ENCODE measurements around the gene PLIN1. TPM values are rescaled to one million over a fixed set of nuclear protein-coding genes. Genes with fewer than 3 reads are reported as not detected.
A peak's percentile ranks its signal among the peaks of the same experiment; 100 is the strongest.

PLIN1 gene
- total and polyA plus RNA-seq, 2 of the 4 experiments (the other 2 are of a cell fraction), result under 0.01 to 0.07 TPM

DNA sequence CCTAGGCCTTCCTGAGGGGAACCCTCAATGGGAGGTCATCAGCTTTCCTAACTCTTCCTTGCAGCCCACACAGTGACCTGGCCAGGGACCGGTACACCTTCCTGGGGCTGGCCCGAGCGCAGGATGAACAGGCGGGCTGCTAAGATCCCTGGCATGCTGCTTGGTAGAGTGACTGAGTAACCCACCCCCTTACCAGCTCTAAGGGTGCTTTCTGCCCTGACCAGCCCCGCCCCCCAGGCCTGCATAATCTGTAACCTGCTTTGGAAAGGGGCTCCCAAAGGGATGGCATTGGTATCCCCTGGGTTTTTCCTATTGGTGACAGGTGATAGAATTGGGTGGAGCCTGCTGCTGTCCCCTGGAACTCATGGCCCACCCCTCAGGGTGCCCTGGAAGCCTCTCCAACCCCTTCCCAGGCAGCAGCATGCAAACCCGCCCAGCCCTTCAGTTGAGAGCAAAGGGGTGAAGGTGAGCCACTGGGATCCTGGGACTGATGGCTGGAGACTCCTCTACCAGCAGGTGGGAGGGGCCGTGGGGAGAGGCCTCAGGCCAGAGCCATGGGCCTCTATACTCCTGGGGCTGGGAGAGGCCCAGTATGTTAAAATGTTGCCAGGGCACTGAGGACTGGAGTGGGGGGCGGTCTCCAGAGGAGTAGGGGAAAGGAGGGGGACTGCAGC is 12.8 kb downstream of the PLIN1 start:
- Histone ChIP-seq H3K36me3 (ENCODE audit: control insufficient read depth, insufficient read depth, low read length) (no peaks in the 10 kb centered on the region), H3K9ac (ENCODE audit: low read depth, low read length) (no peak overlapping the region), H3K4me3 (ENCODE audit: insufficient read depth, low read depth, low read length) (no peak overlapping the region), H2BK120ac (ENCODE audit: low read depth, low read length) (peak overlapping the region; percentile 25), H4K20me1 (ENCODE audit: insufficient read depth, low read length) (no peaks in the 10 kb centered on the region), H3K14ac (replicated peaks; ENCODE audit: low read depth, low read length) (peak overlapping the region; percentile 7; the same call in 1 of the 2 replicates), H3K79me1 (ENCODE audit: low read depth in 1 of 2, low read length in 2 of 2) (peaks cover 0 to 9% of the 10 kb centered on the region in 2 experiments; a peak in 2 of 4 replicates), H3K9me1 (ENCODE audit: insufficient read depth, low read length) (peaks cover 15% of the 10 kb centered on the region), H3K4ac (ENCODE audit: low read depth, low read length) (peak overlapping the region; percentile 64), H4K91ac (ENCODE audit: insufficient read depth, low read depth, low read length) (peak overlapping the region; percentile 74), H4K8ac (ENCODE audit: low read depth in 2 of 2, low read length in 2 of 2) (peak overlapping the region; percentile 21 to 79), H2AFZ (replicated peaks; ENCODE audit: low read length, poor library complexity) (peak overlapping the region; percentile 95), H3K4me2 (ENCODE audit: low read depth, low read length) (no peak overlapping the region; the same call in 1 of the 2 replicates), H3K9me3 (ENCODE audit: control insufficient read depth, insufficient read depth, low read length) (no peaks in the 10 kb centered on the region), H4K5ac (ENCODE audit: low read depth, low read length) (peak overlapping the region; percentile 90), H2BK15ac (ENCODE audit: low read depth, low read length) (no peak overlapping the region; the same call in 2 of the 3 replicates), H2AK9ac (replicated peaks; ENCODE audit: low read depth, low read length, poor library complexity) (peak overlapping the region; percentile 48), H3K23ac (ENCODE audit: low read depth, low read length) (peak overlapping the region; percentile 12; the same call in 1 of the 2 replicates), H2BK20ac (ENCODE audit: low read depth, low read length) (no peak overlapping the region), H3K4me1 (ENCODE audit: control insufficient read depth, insufficient read depth, low read length) (peaks cover 14% of the 10 kb centered on the region), H2BK5ac (ENCODE audit: low read depth, low read length, poor library complexity, severe bottlenecking) (no peak overlapping the region), H3K56ac (ENCODE audit: extremely low read depth, insufficient read depth, low read length) (no peak overlapping the region), H3K27ac (ENCODE audit: insufficient read depth, low read length) (no peak overlapping the region), H3K27me3 (ENCODE audit: control insufficient read depth, insufficient read depth, low read length) (no peaks in the 10 kb centered on the region), H2AK5ac (ENCODE audit: low read depth, low read length) (peak overlapping the region; percentile 61; the same call in 1 of the 2 replicates), H3K18ac (ENCODE audit: low read depth, low read length) (no peak overlapping the region)
- WGBS, 2 experiments (ENCODE audit: extremely low coverage in 2 of 2, insufficient read length in 1 of 2), result no CpG with 5 or more reads among the region's 8 CpGs
- intact Hi-C loops (cut with micrococcal nuclease), result no loop called here
- ChIA-PET POLR2A (ENCODE audit: unreplicated experiment) (interaction anchor here (0.6 kb wide), 1 partner anchor 12 kb away, joined by 3 read pairs; no protein-coding TSS in a partner anchor), CTCF (interaction anchor here (0.6 to 1.4 kb wide), 2 partner anchors 9 to 223 kb away, joined by 3 read pairs; no protein-coding TSS in a partner anchor)
- dilution Hi-C loops (cut with HindIII; ENCODE audit: low sequenced_read_pairs, unreplicated experiment), result no loop called here
- DNase-seq, result no peak
- no peak for ATAC-seq (ENCODE audit: low read depth)
- BruUV-seq (replicated peaks), result no TSS peak
- in situ Hi-C loops (cut with MboI; ENCODE audit: low sequenced_read_pairs), result no loop called here
- TF ChIP-seq CHD1 (IDR thresholded peaks at IDR 0.05; ENCODE audit: low read depth, low read length), result no peak
- TF ChIP-seq CEBPB (IDR thresholded peaks at IDR 0.05; ENCODE audit: low read depth, low read length), result no peak
- no peak for TF ChIP-seq MAZ (IDR thresholded peaks at IDR 0.05; ENCODE audit: borderline replicate concordance, low read depth, low read length)
- TF ChIP-seq RAD21 (IDR thresholded peaks at IDR 0.05; ENCODE audit: low read length), result no peak
- TF ChIP-seq, protein P1, sequence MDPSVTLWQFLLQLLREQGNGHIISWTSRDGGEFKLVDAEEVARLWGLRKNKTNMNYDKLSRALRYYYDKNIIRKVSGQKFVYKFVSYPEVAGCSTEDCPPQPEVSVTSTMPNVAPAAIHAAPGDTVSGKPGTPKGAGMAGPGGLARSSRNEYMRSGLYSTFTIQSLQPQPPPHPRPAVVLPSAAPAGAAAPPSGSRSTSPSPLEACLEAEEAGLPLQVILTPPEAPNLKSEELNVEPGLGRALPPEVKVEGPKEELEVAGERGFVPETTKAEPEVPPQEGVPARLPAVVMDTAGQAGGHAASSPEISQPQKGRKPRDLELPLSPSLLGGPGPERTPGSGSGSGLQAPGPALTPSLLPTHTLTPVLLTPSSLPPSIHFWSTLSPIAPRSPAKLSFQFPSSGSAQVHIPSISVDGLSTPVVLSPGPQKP (IDR thresholded peaks at IDR 0.05; ENCODE audit: borderline replicate concordance, low read depth, low read length), result no peak
- no peak for TF ChIP-seq BHLHE40 (IDR thresholded peaks at IDR 0.05; ENCODE audit: low read depth, low read length)
- no peak for TF ChIP-seq MAFK (IDR thresholded peaks at IDR 0.05; ENCODE audit: low read depth, low read length)
- no peak for TF ChIP-seq NFE2L2 (IDR thresholded peaks at IDR 0.05; ENCODE audit: low read depth, low read length)
- TF ChIP-seq, protein P2, sequence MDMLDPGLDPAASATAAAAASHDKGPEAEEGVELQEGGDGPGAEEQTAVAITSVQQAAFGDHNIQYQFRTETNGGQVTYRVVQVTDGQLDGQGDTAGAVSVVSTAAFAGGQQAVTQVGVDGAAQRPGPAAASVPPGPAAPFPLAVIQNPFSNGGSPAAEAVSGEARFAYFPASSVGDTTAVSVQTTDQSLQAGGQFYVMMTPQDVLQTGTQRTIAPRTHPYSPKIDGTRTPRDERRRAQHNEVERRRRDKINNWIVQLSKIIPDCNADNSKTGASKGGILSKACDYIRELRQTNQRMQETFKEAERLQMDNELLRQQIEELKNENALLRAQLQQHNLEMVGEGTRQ (IDR thresholded peaks at IDR 0.05; ENCODE audit: low read depth, low read length), result no peak
- no peak for TF ChIP-seq RFX5 (IDR thresholded peaks at IDR 0.05; ENCODE audit: low read depth, low read length)
- no peak for TF ChIP-seq POLR2A (IDR thresholded peaks at IDR 0.05; ENCODE audit: low read depth, low read length)
- no peak for TF ChIP-seq MXI1 (IDR thresholded peaks at IDR 0.05; ENCODE audit: borderline replicate concordance, low read depth, low read length)
- TF ChIP-seq FOS (IDR thresholded peaks at IDR 0.05; ENCODE audit: low read depth, low read length), result no peak
- no peak for TF ChIP-seq RCOR1 (IDR thresholded peaks at IDR 0.05; ENCODE audit: insufficient replicate concordance, low read length)
- TF ChIP-seq SMC3 (IDR thresholded peaks at IDR 0.05; ENCODE audit: low read depth, low read length), result no peak

All from IMR-90 (cell line).